Sigmoid colon (tissue), 7 donors: ENCODE results near the gene C1orf105. TPM values are rescaled to one million over a fixed set of nuclear protein-coding genes. Genes with fewer than 3 reads are reported as not detected.

Experiments
- DNase-seq: peaks from one replicate; pipeline ENCODE4 v3.0.0-alpha.2; 2019
- H3K27ac ChIP-seq, 4 donors: fragments of 200-600 bp; sonication (generic); one replicate each; pipeline ENCODE4 v1.5.1; 2016 to 2019; ENCODE audit warnings: mild to moderate bottlenecking in 1 of 4
- H3K27me3 ChIP-seq, 3 donors: fragments of 200-600 bp; sonication (generic); one replicate each; pipeline ENCODE4 v1.5.1; 2019; ENCODE audit warnings: mild to moderate bottlenecking in 1 of 3
- H3K36me3 ChIP-seq, 4 donors: fragments of 200-600 bp; sonication (generic); one replicate each; pipeline ENCODE4 v1.5.1; 2016 to 2019
- H3K4me1 ChIP-seq, 4 donors: fragments of 200-600 bp; sonication (generic); one replicate each; pipeline ENCODE4 v1.5.1; 2017 to 2019
- H3K4me3 ChIP-seq, 4 donors: fragments of 200-600 bp; sonication (generic); one replicate each; pipeline ENCODE4 v1.5.1; 2017 to 2019; ENCODE audit warnings: mild to moderate bottlenecking in 2 of 4, moderate library complexity in 1 of 4
- H3K9me3 ChIP-seq, 4 donors: fragments of 200-600 bp in 3 of 4; sonication (generic) in 3 of 4; one replicate each; pipeline versions ENCODE4 v1.5.1 to v1.6.1; 2013 to 2019
- CTCF ChIP-seq, 4 experiments: fragments of 450-650 bp in 3 of 4; fragments of 200-600 bp in 1 of 4; IDR thresholded peaks; one replicate each; pipeline ENCODE4 v1.5.1; 2016 to 2019; ENCODE audit warnings: antibody characterized with exemption in 4 of 4, mild to moderate bottlenecking in 3 of 4, moderate library complexity in 2 of 4
- EP300 ChIP-seq, 4 donors: sonication (generic); formaldehyde crosslinking; IDR thresholded peaks; one replicate each; pipeline ENCODE4 v1.6.1; 2017; ENCODE audit warnings: antibody characterized with exemption in 4 of 4
- POLR2A ChIP-seq, 2 donors: fragments of 450-650 bp; IDR thresholded peaks; one replicate each; pipeline ENCODE4 v1.6.1; 2016; ENCODE audit warnings: antibody characterized with exemption in 2 of 2, mild to moderate bottlenecking in 2 of 2, moderate library complexity in 2 of 2
- POLR2AphosphoS5 ChIP-seq, 4 donors: sonication (generic); formaldehyde crosslinking; IDR thresholded peaks; one replicate each; pipeline ENCODE4 v1.6.1; 2017; ENCODE audit warnings: antibody characterized with exemption in 4 of 4
- WGBS, 2 donors: extraction: QIAGEN DNeasy Blood & Tissue Kit; methylation state at CpG; one replicate each; pipeline ENCODE4 v1.1.7; 2013; 5-methylcytosine and 5-hydroxymethylcytosine counted together
- intact Hi-C: fragments of 100-400 bp; cut with DNase I; formaldehyde crosslinking; loops from one replicate; pipeline ENCODE4 v1.15.1; 2023
- polyA plus RNA-seq, 3 donors: library from polyadenylated mRNA; stranded (reverse); fragments of 200-250 nt; gene quantifications; one replicate each; pipeline ENCODE4 v1.2.3, GENCODE V29; 2013
- total RNA-seq, 4 donors: library from RNA; depleted of rRNA; stranded (reverse); fragments of >200 nt; gene quantifications; one replicate each; pipeline ENCODE4 v1.1.0, GENCODE V29; 2016
- donor health status: healthy with polysubstance abuse.
- donor health status: Bipolar disorder and iron deficiency.
- donor health status: healthy.

The C1orf105 gene
- total and polyA plus RNA-seq, 7 donors = not detected

- peaks cover 0 to 9% (median 3%) of the 10 kb centered on the region in 4 donors for H3K4me1 ChIP-seq
- H3K27me3 ChIP-seq = no peaks in the 10 kb centered on the region
- H3K9me3 ChIP-seq = no peaks in the 10 kb centered on the region
- DNase-seq = no peak
- 25 to 67% methylated on average over 6 of the region's 6 CpGs for WGBS, 2 donors
- TF ChIP-seq POLR2A (IDR thresholded peaks at IDR 0.05) (no peak), EP300 (IDR thresholded peaks at IDR 0.05) (no peak), CTCF (IDR thresholded peaks at IDR 0.05) (no peak), POLR2AphosphoS5 (IDR thresholded peaks at IDR 0.05) (no peak)
- no peak overlapping the region for H3K4me3 ChIP-seq
- no peak overlapping the region for H3K27ac ChIP-seq
- intact Hi-C loops = no loop called here
- H3K36me3 ChIP-seq = no peaks in the 10 kb centered on the region
These were observed 32.7 kb downstream of the C1orf105 start for GRCh38 chr1:172453153-172453545.

DNA sequence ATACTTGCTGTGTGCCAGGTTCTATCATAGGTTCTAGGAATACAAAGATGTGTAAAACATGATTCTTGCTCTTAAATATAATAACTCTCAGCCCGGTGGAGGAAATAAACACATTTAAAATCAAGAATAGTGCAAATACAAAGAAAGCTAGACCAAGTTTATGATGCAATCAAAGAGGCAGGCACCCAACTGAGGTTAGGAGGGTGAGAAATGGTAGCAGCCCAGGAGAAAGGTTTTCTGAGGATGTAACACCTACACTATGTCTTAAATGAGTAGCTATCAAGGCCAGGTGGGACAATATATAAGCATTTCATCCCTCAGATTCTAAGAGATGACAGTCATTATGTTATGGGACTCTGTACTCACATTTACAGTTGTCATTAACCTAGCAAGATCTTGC lies 33.1 kb downstream of the C1orf105 start:
- intact Hi-C loops = no loop called here
- Histone ChIP-seq H3K4me3 (no peak overlapping the region), H3K4me1 (peaks cover 0 to 9% (median 3%) of the 10 kb centered on the region in 4 donors), H3K36me3 (no peaks in the 10 kb centered on the region), H3K27me3 (no peaks in the 10 kb centered on the region), H3K27ac (no peak overlapping the region), H3K9me3 (no peaks in the 10 kb centered on the region)
- no peak for DNase-seq
- TF ChIP-seq POLR2AphosphoS5 (IDR thresholded peaks at IDR 0.05) (no peak), POLR2A (IDR thresholded peaks at IDR 0.05) (no peak), EP300 (IDR thresholded peaks at IDR 0.05) (no peak), CTCF (IDR thresholded peaks at IDR 0.05) (no peak)
- 10 to 64% methylated on average over 1 of the region's 1 CpG for WGBS, 2 donors

DNA sequence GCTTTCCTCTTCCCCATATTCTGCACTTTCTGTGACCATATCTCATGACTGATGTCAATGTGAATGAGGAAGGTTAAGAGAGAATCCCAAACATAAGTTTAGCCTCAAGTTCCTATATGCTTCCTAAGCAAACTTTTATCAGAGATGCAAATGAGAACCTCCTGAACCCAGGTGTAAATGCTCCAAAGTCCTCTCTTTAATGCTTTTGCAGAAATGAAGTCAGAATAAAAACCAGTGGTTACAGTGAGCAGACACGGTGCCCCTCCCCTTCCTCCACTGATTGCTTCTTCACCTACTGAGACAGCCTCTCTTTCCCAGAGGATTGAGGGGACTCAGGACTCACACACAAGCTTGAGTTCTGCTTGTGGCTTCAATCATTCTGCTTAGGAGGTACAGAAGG lies 35.0 kb downstream of the C1orf105 start:
- TF ChIP-seq CTCF (IDR thresholded peaks at IDR 0.05) = no peak
- no peak for TF ChIP-seq POLR2AphosphoS5 (IDR thresholded peaks at IDR 0.05)
- no peak for TF ChIP-seq POLR2A (IDR thresholded peaks at IDR 0.05)
- no peak for TF ChIP-seq EP300 (IDR thresholded peaks at IDR 0.05)
- 33 to 85% methylated on average over 1 of the region's 1 CpG for WGBS, 2 donors
- H3K27me3 ChIP-seq = no peaks in the 10 kb centered on the region
- intact Hi-C loops = no loop called here
- no peak overlapping the region for H3K27ac ChIP-seq
- H3K36me3 ChIP-seq = no peaks in the 10 kb centered on the region
- H3K4me1 ChIP-seq = peaks cover 0 to 1% (median under 1%) of the 10 kb centered on the region in 4 donors
- H3K4me3 ChIP-seq = no peak overlapping the region
- no peak for DNase-seq
- H3K9me3 ChIP-seq = no peaks in the 10 kb centered on the region

GRCh38 chr1:172456344-172456769 lies 35.9 kb downstream of the C1orf105 start:
- no peak for DNase-seq
- Histone ChIP-seq H3K27me3 (no peaks in the 10 kb centered on the region), H3K4me3 (no peak overlapping the region), H3K27ac (no peak overlapping the region), H3K9me3 (no peaks in the 10 kb centered on the region), H3K36me3 (no peaks in the 10 kb centered on the region), H3K4me1 (no peaks in the 10 kb centered on the region)
- no peak for TF ChIP-seq POLR2A (IDR thresholded peaks at IDR 0.05)
- no peak for TF ChIP-seq CTCF (IDR thresholded peaks at IDR 0.05)
- TF ChIP-seq EP300 (IDR thresholded peaks at IDR 0.05) = no peak
- no peak for TF ChIP-seq POLR2AphosphoS5 (IDR thresholded peaks at IDR 0.05)
- intact Hi-C loops = no loop called here
- 91 to 96% methylated on average over 5 of the region's 5 CpGs for WGBS, 2 donors

- intact Hi-C loops = no loop called here
- Histone ChIP-seq H3K27me3 (no peaks in the 10 kb centered on the region), H3K4me1 (no peaks in the 10 kb centered on the region), H3K36me3 (no peaks in the 10 kb centered on the region), H3K27ac (no peak overlapping the region), H3K9me3 (no peaks in the 10 kb centered on the region), H3K4me3 (no peak overlapping the region)
- TF ChIP-seq POLR2AphosphoS5 (IDR thresholded peaks at IDR 0.05) (no peak), CTCF (IDR thresholded peaks at IDR 0.05) (no peak), POLR2A (IDR thresholded peaks at IDR 0.05) (no peak), EP300 (IDR thresholded peaks at IDR 0.05) (no peak)
- no peak for DNase-seq
- 95 to 98% methylated on average over 1 of the region's 1 CpG for WGBS, 2 donors
These were observed 37.1 kb downstream of the C1orf105 start for GRCh38 chr1:172457479-172458130.
